ENCODE data around the gene CDK8.

DNA sequence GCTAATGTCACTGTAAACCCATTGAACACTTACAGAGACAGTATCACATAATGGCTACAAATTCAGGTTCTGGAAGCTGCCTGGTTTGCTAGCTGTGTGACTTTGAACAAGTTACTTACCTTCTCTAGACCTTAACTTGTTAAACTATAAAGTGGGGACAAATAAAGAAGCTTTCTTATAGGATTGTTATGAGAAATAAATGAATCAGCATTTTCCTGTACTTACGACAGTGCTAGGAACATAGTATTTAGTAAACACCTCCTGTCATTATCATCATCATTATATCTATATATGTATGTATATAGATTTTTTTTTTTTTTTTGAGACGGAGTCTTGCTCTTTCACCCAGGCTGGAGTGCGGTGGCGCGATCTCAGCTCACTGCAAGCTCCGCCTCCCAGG, 54.9 kb downstream of the CDK8 start:
- TF ChIP-seq, protein P1, sequence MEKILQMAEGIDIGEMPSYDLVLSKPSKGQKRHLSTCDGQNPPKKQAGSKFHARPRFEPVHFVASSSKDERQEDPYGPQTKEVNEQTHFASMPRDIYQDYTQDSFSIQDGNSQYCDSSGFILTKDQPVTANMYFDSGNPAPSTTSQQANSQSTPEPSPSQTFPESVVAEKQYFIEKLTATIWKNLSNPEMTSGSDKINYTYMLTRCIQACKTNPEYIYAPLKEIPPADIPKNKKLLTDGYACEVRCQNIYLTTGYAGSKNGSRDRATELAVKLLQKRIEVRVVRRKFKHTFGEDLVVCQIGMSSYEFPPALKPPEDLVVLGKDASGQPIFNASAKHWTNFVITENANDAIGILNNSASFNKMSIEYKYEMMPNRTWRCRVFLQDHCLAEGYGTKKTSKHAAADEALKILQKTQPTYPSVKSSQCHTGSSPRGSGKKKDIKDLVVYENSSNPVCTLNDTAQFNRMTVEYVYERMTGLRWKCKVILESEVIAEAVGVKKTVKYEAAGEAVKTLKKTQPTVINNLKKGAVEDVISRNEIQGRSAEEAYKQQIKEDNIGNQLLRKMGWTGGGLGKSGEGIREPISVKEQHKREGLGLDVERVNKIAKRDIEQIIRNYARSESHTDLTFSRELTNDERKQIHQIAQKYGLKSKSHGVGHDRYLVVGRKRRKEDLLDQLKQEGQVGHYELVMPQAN (IDR thresholded peaks at IDR 0.05; ENCODE audit: borderline replicate concordance), result no peak
- TF ChIP-seq, protein P2, sequence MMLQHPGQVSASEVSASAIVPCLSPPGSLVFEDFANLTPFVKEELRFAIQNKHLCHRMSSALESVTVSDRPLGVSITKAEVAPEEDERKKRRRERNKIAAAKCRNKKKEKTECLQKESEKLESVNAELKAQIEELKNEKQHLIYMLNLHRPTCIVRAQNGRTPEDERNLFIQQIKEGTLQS (IDR thresholded peaks at IDR 0.05), result no peak
- TF ChIP-seq, protein P2 (CRISPR knock-in tag; conservative IDR thresholded peaks at IDR 0.05), result no peak
- no peak for TF ChIP-seq FOXA3 (CRISPR knock-in tag; conservative IDR thresholded peaks at IDR 0.05 in 1 of 2, IDR thresholded peaks at IDR 0.05 in 1 of 2)
- TF ChIP-seq, protein P3, sequence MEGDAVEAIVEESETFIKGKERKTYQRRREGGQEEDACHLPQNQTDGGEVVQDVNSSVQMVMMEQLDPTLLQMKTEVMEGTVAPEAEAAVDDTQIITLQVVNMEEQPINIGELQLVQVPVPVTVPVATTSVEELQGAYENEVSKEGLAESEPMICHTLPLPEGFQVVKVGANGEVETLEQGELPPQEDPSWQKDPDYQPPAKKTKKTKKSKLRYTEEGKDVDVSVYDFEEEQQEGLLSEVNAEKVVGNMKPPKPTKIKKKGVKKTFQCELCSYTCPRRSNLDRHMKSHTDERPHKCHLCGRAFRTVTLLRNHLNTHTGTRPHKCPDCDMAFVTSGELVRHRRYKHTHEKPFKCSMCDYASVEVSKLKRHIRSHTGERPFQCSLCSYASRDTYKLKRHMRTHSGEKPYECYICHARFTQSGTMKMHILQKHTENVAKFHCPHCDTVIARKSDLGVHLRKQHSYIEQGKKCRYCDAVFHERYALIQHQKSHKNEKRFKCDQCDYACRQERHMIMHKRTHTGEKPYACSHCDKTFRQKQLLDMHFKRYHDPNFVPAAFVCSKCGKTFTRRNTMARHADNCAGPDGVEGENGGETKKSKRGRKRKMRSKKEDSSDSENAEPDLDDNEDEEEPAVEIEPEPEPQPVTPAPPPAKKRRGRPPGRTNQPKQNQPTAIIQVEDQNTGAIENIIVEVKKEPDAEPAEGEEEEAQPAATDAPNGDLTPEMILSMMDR (IDR thresholded peaks at IDR 0.05 in 2 of 3, conservative IDR thresholded peaks at IDR 0.05 in 1 of 3; ENCODE audit: insufficient read depth in 2 of 3, low read depth in 1 of 3, low read length in 3 of 3), result no peak

All from K562 (cell line).